Putamen (tissue), 1 donor: ENCODE results near the gene CEP85.
A peak's percentile ranks its signal among the peaks of the same experiment; 100 is the strongest.

Experiments
- DNase-seq: peaks from one replicate; pipeline ENCODE4 v3.0.0-alpha.2; 2016; ENCODE audit warnings: low spot score

Gene CEP85

GRCh38 chr1:26278724-26279455, 44.9 kb downstream of the CEP85 start:
- no peak for DNase-seq

GRCh38 chr1:26279456-26280332, 45.7 kb downstream of the CEP85 start, which contains the start of gene SH3BGRL3:
TSS of gene SH3BGRL3 (plus strand) at chr1:26280086. CDS start at chr1:26280156, 70 bp downstream.
- DNase-seq: peak; percentile 85

GRCh38 chr1:26280333-26281042, 46.5 kb downstream of the CEP85 start:
- DNase-seq: no peak

- no peak for DNase-seq
These were observed 47.3 kb downstream of the CEP85 start for GRCh38 chr1:26281091-26281958.

- DNase-seq: no peak
These were observed 48.0 kb downstream of the CEP85 start for GRCh38 chr1:26281971-26282370.

DNA sequence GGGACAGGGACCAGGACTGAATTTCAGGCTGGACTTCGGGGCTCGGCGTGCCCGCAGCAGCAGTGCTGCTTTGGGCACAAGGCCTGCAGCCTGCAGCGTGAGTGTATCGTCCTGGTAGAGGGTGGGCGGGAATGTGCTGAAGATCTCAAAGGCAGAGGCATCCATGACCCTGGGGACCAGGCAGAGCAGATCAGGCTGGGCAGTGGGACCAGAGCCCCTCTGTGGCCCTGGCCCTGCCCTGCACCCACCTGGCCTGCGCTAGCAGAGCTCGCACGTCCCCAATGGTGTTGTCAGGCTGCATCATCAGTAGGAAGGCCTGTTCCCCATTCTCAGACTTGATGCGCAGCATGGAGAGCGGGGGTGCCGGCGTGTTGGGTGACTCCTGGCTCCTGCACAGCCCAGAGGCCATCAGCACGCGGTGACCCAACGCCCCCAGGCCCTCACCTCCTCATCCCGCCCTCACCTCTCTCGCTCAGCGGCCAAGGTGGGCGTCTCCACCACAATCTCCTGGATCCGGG, 48.5 kb downstream of the CEP85 start:
- no peak for DNase-seq

- DNase-seq: no peak
These were observed 49.4 kb downstream of the CEP85 start for GRCh38 chr1:26283279-26283853.

- DNase-seq: no peak
These were observed 50.0 kb downstream of the CEP85 start for GRCh38 chr1:26283871-26284596.

DNA sequence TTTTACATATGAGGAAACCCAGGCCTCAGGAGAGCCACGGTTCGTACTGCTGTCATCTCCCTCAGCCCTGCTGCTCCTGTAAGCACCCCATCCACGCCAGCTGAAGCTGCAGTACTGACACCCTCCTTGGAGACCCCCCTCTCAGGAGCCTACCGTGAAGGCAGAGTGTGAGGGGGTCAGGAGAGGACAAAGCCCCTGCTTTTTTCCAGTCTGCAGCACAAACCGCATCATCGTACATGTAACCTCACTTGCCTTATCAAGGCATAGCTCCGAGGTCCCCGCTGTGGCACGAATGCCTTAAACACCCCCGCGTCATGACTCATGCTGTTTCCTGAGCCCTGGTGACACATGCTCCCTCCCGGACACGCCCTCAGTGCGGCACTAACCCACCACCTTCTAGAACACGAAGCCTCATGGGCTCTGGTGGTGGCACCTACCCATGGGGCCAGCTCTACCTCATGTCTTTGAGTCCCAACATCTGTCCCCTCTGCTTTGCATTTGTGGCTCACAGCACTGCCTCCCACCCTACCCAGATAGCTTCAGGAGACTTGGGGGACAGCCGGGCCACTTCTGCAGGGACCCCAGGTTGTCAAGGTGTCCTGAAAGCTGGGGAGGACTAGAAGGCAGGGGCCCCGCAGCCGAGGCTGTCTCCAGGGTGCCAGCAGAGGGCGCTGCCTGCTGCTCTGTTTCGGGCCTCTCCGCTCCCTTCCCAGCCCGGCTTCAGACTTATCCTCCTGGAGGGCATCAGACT, 50.8 kb downstream of the CEP85 start:
- DNase-seq: peak; percentile 86

GRCh38 chr1:26285366-26286063, 51.5 kb downstream of the CEP85 start:
- no peak for DNase-seq

DNA sequence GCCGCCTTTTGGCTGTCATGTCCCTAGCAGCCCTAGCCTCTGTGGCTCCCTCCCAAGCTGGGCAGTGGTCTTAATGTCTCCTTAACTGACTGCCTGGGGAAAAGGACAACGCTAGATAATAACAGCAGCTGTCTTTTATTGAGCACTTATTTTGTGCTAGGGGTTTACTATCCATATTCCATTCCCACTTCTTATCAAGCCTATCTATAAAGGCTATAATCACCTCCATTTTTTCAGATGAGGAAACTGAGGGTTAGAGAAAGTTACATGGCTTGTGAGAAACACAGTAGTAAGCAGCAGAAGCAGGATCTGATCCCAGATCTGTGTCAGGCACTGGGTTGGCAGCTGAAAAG, 52.0 kb downstream of the CEP85 start:
- no peak for DNase-seq

- DNase-seq: no peak
These were observed 53.2 kb downstream of the CEP85 start for GRCh38 chr1:26287033-26287711.

DNA sequence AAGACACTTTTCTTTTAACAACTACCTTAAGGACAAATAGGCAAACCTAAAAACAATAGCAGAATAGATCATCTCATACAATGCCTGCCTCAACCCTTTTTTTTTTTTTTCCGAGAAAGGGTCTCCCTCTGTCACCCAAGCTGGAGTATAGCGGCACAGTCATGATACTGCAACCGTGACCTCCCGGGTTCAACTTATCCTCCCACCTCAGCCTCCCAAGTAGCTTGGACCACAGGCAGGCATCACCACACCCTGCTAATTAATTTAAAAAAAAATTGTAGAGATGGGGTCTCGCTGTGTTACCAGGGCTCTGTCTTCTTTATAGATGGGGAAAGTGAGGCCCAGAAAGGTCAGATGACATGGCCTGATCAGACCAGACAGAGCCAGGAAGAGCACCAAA, 53.8 kb downstream of the CEP85 start:
- DNase-seq: no peak

GRCh38 chr1:26288311-26288941, 54.4 kb downstream of the CEP85 start:
- no peak for DNase-seq

DNA sequence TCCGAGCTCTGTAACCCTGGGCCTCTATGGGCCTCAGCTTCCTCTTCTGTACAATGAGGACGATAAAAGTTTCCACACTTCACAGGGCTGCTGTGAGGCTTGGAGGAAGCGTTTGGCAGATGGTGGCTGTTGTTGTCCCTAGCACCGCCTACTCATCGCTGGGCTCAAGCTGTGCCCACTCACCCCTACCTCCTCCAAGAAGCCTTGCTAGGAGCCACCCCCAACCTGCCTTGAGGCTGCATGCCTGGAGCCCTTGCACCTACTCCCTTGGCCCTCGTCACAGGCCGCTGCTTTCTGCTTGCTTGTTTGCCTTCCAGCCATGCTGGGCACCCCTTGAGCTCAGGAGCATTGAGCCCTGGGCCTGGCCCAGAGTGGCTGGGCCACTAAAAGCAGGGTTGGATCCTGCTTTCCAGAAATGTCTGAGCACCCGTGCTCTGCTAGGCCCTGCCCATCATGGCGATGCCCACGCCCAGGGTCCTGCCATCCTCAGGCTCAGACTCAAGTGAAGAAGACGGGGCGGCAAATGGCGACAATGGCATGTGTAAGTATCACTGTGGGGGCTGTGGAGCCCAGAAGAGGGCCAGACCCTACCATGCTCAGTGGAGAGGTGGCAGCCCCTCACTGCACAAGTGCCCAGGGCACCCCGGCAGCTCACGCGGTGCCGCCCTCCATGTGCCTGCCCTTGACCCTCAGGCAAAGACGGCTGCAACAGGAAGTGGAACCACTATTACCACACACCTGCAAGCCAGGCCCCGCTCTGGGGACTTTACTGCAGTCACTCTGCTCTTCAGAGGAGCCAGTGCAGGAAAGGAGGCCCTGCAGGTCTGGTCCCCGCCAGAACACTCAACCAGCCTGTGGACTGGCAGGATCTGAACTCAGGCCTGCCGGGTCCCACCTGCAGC, 55.4 kb downstream of the CEP85 start:
- DNase-seq: no peak

GRCh38 chr1:26290122-26290881, 56.3 kb downstream of the CEP85 start:
- DNase-seq: no peak
